GM19023 (cell line): ENCODE data around the gene EFNB2.

Experiments used
- ATAC-seq: cut with Tn5 transposase; IDR thresholded peaks from one replicate; pipeline ENCODE4 v1.9.1; 2021; ENCODE audit warnings: mild to moderate bottlenecking, moderate library complexity; ENCODE audit not compliant: unreplicated experiment

EFNB2 gene, protein sequence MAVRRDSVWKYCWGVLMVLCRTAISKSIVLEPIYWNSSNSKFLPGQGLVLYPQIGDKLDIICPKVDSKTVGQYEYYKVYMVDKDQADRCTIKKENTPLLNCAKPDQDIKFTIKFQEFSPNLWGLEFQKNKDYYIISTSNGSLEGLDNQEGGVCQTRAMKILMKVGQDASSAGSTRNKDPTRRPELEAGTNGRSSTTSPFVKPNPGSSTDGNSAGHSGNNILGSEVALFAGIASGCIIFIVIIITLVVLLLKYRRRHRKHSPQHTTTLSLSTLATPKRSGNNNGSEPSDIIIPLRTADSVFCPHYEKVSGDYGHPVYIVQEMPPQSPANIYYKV

DNA sequence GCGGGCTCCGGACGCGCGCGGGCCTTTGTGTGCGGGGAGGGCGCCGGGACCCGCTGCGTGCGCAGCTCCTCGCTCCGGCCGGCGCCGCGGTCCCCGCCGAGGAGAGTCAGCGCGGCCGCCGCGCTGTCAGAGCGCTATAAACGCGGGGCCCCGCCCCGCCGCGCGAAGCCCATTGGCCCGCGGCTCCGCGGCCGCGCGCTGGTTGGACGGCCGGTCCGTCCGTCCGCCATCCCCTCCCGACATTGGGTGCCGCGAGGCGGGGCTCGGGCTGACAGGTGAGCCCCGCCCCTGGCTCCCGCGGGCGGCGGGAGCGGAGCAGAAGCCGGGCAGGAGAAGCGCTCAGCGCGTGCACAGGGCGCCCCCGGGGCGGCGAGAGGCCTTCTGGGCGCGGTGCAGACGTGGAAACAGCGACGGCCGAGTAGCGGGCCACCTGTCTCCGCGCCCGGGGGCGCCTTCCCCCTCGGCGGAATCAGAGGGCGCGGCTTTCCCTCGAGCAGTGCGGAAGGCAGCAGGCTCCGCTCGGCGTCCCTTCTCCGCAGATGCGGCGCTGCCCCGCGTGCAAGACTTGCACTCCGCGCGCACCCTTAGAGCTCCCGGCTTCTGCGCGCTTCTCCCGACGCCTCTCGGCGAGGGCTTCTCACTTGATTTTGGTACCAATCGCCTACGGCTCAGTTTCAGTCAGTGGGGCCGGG, at the start of gene EFNB2:
TSS of gene EFNB2 (minus strand) at position 111 of the 692 bp plus-strand sequence. CDS start 698 bp downstream, outside the sequence.
- peak; percentile 95 for ATAC-seq

DNA sequence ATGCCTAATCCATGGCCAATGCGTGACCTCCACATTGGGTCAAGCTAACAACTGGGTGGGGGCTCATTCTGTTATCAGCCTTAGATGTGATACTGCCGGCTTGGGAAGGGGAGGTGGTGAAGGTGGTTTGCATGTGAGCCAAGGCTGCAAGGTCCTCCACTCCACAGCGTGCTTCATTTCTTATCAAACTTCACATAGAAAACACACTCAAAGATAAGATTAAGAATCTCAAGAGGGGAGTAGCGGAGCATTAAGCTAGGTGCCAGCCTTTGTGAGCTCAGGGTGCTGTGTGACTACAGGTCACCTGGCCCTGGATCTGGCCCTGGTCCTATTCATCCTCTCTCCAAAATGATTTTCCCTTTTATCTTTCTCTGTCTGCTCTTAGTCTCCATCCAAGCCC, 45.8 kb upstream of the EFNB2 start:
- no peak for ATAC-seq

DNA sequence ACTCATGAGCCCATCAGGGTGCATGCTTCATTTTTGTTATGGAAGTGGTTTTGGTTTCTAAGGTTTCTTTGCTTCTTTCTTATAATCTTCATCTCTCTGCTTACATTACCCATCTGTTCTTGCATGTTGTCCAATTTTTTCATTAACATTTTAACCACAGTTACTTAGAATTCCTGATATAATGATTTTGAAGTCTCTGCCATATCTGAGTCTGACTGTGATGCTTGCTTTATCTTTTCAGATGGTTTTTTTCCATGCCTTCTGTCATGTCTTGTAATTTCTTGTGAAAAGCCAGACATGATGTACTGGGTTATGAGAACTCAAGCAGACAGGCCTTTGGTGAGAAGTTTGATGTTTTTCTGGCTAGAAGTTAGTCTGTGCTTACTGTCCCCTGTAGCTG, 40.4 kb upstream of the EFNB2 start:
- ATAC-seq, result no peak

DNA sequence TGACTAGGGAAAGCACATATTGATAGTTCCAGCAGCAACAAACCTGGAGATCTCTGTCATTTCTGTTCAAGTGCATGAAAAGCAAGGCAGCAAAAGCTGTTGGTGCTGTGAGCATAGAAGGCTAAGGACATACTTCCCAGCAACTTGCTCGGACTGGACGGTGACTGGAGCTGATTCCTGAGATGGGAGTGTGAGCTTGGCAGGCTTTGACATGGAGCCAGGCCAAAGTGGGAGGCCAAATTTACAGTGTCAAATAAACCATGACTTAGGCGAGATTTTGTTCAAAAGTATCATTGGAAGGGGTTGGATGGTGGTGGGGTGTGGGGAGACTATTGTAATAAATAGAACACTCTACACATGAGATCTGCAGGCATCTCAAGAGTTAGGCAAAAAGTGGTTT, 38.4 kb upstream of the EFNB2 start:
- no peak for ATAC-seq

DNA sequence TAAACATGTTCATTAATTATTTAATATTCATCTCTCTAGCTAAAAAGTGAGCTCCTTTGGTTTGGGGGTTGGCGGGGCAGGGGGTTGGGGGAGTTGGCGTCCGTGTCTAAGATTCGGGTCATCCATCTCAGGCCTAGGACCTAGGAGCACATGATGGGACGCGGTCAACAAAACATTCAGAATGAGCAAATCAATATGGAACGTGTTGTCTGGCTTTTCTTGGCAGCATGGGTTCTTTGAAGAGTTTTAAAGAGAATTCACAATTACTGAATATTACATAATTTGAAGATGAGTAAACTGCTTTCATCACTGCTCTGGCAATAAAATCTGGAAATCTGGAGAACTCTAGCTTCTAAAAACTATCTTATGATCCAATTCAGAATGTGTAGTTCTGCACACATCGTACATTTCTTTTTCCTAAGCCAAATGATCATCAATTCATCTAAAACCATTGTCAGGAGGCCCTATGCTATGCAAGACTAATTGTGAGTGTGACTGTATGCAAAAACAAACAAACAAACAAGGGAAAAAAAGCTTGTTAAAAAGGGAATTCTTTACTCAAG, 37.9 kb upstream of the EFNB2 start:
- ATAC-seq, result no peak

DNA sequence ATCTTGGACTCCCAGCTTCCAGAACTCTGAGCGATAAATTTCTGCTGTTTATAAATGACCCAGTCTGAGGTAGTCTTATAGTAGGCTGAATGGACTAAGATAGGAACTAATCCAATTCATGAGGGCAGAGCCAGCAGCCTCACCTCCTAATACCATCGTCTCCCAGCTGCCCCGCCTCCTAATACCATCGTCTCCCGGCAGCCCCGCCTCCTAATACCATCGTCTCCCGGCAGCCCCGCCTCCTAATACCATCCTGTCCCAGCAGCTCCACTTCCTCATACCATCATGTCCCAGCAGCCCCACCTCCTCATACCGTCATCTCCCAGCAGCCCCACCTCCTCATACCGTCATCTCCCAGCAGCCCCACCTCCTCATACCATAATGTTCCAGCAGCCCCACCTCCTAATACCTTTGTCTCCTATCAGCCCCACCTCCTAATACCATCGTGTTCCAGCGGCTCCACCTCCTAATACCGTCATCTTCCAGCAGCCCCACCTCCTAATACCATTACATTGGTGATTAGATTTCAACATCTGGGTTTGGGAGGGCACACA, 34.9 kb upstream of the EFNB2 start:
- ATAC-seq, result no peak

DNA sequence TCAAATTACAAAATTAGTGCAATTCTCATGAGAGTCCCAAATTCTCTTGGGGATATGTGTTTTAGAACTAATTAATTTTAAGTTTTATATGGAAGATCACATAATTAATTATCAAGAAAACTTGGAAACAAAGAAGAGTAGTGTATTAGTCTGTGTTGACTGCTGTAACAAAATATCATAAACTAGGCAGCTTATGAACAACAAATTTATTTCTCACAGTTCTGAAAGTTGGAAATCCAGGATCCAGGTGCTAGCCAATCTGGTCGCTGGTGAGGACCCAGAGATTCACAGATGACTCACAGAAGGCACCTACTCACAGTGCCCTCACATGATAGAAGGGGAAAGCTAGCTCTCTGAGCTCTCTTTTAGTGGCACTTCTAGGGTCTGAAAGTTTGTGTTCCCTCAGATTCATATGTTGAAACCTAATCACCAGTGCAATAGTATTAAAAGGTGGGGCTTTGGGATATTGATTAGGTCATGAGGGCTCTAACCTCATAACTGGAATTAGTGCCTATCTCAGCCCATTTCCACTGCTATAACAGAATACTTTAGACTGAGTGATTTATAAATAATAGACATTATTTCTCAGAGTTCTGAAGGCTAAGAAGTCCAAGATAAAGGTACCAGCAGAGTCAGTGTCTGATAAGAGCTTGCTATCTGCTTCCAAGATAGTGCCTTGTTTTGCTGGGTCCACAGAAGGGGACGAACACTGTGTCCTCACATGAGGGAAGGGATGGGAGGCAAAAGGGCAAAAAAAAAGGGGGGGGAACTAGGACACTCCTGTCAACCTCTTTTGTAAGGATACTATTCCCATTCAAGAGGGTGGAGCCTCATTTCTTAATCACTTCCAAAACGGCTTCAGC, 34.0 kb upstream of the EFNB2 start:
- ATAC-seq, result no peak

DNA sequence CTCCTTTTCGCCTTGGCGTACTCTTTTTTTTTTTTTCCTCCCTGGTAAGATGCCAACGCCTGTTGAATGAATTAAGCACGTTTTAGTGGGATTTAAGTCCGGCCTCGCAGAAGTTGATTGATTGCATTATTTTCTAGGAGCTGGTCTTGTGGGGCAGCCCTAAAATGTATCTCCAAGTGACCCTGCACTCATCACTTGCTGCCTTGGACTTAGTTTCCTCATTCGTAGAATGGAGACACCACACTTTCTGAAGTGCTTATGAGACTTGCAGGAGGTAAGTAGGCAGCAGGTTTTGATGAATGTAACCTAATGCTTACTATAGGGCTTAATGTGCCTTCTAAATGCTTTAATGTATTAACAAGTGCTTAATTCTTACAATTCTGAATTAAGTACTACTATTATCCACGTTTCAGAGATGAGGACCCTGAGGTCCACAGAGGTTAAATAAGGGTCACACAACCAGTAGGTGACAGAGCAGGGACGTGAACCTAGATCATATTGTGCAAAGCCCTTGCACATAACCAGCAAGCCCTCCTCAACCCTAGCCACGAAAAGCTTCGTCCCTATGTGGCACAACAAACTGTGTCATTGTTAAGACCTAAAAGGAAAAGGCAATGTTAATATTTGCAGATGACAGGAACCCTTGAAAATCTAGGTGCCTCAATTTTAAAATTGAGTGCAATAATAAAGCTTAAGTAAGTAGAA, 33.0 kb upstream of the EFNB2 start:
- peak; percentile 31 for ATAC-seq

DNA sequence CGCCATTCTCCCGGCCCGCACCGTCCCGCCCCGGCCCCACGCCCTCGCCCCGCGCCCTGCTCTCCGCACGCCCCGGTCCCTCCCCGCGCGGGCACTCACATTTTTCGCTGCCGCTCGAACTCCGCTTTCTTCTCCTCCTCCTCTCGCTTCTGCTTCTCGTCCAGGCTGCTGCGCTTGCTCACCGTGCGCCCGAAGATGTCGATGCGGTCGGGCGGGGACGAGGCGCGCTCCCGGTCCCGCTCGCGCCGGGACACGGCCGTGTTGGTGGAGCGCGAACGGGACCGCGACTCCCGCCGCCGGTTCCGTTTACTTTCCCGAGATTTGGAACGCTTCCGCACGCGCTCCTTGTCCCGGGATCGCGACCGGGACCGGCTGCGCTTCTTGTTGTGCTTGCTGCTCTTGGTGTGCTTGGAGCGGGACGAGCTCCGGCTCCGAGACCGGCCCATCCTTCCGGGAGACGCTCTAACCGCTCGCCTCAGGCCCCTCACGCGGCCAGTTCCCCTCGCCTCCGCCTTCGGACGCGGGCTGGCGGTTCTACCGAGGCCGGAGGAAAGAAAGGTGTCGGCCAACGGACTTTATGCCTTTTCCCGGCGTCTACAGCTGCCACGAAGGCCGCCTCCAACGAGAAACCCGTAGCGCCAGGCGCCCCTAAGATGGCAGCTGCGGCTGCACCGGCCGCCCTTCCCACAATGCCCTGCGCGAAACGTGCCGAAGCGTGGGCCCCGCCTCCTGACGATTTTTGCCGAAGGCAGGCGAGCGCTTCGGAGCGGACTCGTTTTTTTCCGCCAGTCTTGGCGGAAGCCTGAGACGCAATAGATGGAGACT, 32.2 kb upstream of the EFNB2 start, which contains the start of gene ARGLU1:
TSS of gene ARGLU1 (minus strand) at position 664 of the 825 bp plus-strand sequence. CDS start at position 446, 218 bp downstream.
- peak; percentile 68 for ATAC-seq

DNA sequence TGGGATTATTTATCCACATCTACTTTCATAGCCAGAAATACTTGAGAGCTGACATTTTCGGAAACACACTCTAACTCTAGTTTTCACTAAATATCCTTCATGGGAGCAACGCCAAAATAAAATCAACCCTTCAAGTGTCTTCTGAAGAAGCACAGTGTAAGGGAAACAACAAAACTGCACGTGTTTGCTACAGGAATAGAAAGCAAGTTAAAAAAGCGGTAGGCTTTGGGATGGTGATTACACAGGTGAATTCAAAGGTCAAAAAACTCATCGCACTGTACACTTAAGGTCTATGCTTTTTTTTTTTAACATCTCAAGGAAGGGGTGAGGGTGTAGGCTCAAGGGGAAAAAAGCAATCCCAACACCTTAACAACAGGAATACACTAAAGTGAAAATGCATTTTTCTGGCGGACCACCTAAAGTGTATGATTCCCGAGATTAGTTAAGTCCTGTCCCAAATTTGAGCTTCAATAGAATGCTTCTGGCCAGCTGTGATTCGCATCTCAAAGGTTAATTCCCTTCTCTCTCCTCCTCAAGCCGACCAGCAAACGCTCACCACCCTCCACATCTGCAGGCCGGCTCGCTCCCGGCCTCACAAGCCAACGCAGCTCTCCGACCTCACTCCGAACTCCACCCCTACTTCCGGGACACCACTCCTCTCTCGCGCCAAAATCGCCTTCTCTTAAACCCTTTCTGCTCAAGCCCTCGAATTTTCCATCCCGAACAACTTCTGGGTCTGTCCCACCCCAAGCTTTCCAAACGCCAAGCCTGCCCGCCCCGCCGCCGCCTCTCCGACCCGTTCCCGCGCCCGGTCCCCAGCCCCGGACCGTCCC, 31.4 kb upstream of the EFNB2 start:
- ATAC-seq, result peak; percentile 50

DNA sequence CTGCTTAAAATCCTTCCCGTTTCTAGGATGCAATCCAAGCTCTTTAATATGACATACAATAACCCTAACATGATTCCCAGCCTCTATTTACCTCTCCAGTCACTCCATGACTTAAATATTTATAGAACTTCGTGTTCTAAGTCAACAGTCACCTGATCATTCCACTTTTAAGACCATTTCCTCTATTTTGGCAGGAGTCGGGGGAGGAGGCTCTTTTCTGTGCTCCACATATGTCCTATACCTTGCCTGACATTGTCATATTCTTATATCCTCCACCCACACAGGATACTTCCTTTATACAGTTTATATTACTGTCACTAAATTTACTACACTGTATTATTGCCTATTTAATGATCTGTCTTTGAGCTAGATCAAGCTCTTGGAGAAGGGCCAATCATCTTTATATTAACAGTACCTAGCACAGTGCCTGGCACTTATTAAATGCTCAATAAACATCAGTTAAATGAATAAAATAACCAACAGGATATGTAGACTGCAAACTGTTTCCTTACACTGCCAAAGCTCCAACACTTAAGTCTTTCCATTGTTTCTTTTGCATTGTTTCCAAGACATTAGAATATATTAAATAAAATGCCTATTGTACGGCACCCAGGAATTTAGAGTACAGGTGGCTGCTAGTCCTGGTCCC, 29.8 kb upstream of the EFNB2 start:
- ATAC-seq, result no peak

DNA sequence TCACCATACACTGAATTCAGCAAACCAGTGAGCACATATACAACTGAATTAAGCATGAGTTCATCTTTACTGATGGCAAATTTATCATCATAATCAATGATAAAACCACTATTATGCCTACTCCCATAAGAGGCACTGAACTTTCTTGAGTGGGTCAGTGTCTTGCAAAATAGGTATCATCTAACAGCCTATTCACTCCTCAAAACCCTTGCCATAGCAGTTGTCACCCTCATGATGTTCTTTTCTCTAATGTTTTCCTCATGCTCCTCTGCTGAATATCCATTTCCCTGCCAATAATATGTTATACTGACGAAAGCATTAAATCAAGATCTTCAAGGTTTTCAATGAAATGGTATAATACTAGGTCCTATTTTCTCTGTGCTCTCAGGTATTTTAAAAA, 26.8 kb upstream of the EFNB2 start:
- no peak for ATAC-seq

DNA sequence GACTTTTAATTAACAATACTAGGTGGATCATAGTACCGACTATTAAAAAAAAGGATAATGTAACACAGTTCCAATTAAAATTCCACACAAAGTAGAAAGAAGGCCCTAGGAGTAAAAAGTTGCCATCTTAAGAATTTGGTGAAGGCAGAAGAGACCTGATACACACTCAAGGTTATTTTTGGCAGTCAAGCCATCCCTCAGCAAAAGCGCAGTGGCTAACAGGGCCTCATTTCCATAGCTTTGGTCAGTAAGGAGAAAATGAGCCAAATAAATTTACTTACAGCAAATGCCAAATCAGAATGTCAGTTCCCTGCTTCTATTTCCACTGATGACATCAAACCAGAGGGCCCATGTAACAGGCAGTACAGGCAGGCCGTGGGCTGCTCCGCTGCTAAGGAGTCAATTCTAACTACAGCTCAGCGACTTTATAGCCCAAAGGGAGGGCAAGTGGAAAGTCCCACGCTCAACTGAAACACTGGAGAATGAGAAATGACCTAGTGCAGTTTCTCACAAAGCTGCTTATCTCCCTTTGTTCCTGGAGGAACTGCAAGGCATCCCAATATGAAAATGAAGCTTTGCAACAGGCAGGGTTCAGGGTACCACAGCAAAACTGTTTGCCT, 26.2 kb upstream of the EFNB2 start:
- peak; percentile 90 for ATAC-seq

DNA sequence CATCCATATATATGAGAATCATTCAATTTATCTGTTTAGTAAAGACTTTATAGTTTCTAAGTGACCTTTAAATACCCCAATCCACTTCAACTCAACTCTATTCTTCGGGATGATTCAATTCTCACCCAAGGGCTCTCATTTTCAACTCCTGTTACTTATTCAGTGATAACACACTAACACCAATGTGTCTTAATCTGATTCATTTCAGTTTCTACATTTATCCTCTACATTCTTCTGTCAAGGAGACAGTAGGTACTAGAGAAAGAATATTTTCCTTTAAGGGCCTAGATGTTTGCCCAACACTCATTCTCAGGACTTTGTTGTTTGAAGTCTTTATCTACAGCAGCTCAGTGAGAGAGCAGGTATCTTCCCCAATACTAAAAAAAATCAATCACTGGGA, 25.4 kb upstream of the EFNB2 start:
- ATAC-seq, result peak; percentile 36

DNA sequence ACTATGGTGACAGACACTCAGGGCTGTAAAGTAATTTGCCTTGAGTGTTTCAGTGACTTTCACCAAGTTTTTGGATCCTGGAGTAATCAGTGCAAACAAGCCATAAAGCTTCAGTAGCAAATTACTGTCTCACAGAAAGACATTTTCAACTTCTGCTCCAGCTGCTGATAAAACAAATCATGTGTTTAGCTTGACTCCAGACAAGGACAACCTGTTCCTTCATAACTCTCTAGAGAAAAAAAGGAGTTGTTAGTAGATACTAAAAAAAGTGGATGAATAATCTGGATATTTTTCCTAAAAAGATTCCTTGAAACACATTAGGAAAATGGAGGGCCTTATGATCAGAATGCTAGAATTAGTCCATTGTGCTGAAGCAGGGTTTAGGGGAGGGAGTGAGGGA, 23.1 kb upstream of the EFNB2 start:
- ATAC-seq, result no peak

DNA sequence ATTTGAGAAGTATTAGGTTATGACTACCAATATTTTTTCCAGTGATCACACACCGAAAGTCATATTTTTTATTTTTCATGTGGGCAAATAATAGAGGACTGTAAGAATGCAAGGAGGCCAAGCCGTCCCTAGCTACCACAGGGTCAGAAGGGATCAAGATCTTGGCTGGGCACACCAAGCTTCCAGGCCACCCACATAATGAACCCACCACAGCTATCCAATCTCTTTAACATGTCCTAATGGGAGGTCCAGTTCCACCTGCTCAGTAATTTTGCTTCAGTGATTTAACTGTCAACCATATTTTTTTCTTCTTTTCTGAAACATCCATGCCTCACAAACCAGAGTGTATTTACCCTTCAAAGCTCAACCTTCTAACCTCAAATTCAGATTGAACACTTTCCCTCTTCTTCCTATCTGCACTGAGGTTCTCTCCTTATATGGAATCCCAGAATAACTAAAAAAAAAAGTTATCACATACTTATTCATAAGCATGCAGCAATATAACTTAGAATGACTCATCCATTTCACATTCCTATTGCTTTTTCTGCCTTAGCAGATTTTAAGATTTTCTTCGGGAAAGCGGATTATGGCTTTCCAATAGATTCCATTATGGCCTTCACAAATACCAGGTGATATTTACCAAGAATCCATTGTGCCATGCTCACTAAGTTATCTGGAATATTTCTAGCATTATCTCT, 20.3 kb upstream of the EFNB2 start:
- no peak for ATAC-seq

DNA sequence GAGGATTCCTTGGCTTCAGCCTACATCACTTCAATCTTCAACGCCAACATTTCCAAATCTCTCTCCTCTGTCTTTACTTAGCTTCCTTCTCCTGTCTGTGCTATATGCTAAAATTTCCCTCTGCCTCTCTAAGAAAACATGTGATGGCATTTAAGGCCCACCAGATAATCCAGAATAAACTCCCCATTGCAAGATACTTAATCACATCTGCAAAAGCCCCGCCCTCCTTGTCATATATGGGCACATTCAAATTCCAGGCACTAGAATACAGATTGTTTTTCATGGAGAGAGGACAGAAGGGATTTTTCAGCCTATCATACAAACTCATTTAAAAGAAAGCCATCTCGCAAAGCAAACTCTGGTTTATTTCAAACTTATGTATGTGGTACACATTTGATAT, 16.3 kb upstream of the EFNB2 start:
- ATAC-seq, result no peak
